A549 (cell line): ENCODE measurements around the gene DLG2. TPM values are rescaled to one million over a fixed set of nuclear protein-coding genes. Genes with fewer than 3 reads are reported as not detected.

Source experiments
- ATAC-seq, 2 experiments: fragments of 200-7000 bp in 1 of 2; fragments of >200 bp in 1 of 2; cut with Nextera tagmentation in 1 of 2; cut with Tn5 transposase in 1 of 2; 3 replicates each; pipeline versions ENCODE4 v1.8.0 to v1.9.1; 2018 to 2020; ENCODE audit warnings: mild to moderate bottlenecking in 1 of 2, moderate library complexity in 1 of 2
- CTCF ChIA-PET: fragments of 300-600 bp; sonication (Branson Sonifier 250); formaldehyde crosslinking; extraction: SDS; loops from one replicate; lab custom pipeline; 2021; ENCODE audit warnings: antibody characterized with exemption, inconsistent platforms; lab: Yijun Ruan, JAX
- POLR2A ChIA-PET: fragments of 350-600 bp; formaldehyde crosslinking; extraction: SDS; loops from one replicate; lab custom pipeline; 2021; ENCODE audit warnings: antibody characterized with exemption, inconsistent platforms; lab: Yijun Ruan, JAX
- DNase-seq, 2 experiments: peaks; one replicate each; pipeline versions ENCODE4 v3.0.0 to v3.0.0-alpha.2; 2011 to 2016; ENCODE audit warnings: low read depth in 1 of 2, low spot score in 1 of 2
- FAIRE-seq: peaks from 2 replicates; lab custom pipeline; 2011; peaks lifted over from hg19 to GRCh38; lab: Jason Lieb, UNC
- H3K27ac ChIP-seq, 2 experiments: fragments of >200 bp; sonication (Bioruptor Twin); formaldehyde crosslinking; 3 replicates each; pipeline ENCODE4 v1.5.1; 2016 to 2017
- H3K4me1 ChIP-seq: fragments of >200 bp; sonication (Bioruptor Twin); formaldehyde crosslinking; 3 replicates; pipeline ENCODE4 v1.6.1; 2016
- H3K4me2 ChIP-seq: fragments of >200 bp; sonication (Bioruptor Twin); formaldehyde crosslinking; 3 replicates; pipeline ENCODE4 v1.6.1; 2016
- H3K4me3 ChIP-seq: fragments of >200 bp; sonication (Bioruptor Twin); formaldehyde crosslinking; 3 replicates; pipeline ENCODE4 v1.5.1; 2016
- H3K9me3 ChIP-seq: fragments of >200 bp; sonication (Bioruptor Twin); formaldehyde crosslinking; 3 replicates; pipeline ENCODE4 v1.6.1; 2016
- BHLHE40 ChIP-seq: IDR thresholded peaks from 2 replicates; pipeline ENCODE4 v1.6.1; 2012; ENCODE audit warnings: low read depth, low read length, inconsistent platforms
- CBX8 ChIP-seq: fragments of 200-600 bp; sonication (generic); IDR thresholded peaks from 2 replicates; pipeline ENCODE4 v1.6.1; 2016
- CHD4 ChIP-seq: fragments of 200-600 bp; sonication (generic); IDR thresholded peaks from 2 replicates; pipeline ENCODE4 v1.6.1; 2016; ENCODE audit warnings: antibody characterized with exemption, mild to moderate bottlenecking, borderline replicate concordance
- GATA3 ChIP-seq: IDR thresholded peaks from 2 replicates; pipeline ENCODE4 v1.6.1; 2012; ENCODE audit warnings: borderline replicate concordance
- HEYL ChIP-seq: fragments of 250-450 bp; sonication (Bioruptor Pico); IDR thresholded peaks from 2 replicates; pipeline ENCODE4 v1.8.0; 2021; ENCODE audit warnings: mild to moderate bottlenecking, moderate library complexity
- HOXB5 ChIP-seq: fragments of 250-450 bp; sonication (Bioruptor Pico); IDR thresholded peaks from 2 replicates; pipeline ENCODE4 v1.5.0; 2020; ENCODE audit warnings: mild to moderate bottlenecking, moderate library complexity
- JUN ChIP-seq, 2 experiments: fragments of >200 bp; sonication (Bioruptor Twin); formaldehyde crosslinking; IDR thresholded peaks; 2 replicates in 1 of 2; 3 replicates in 1 of 2; pipeline ENCODE4 v1.6.1; 2016 to 2017
- MAZ ChIP-seq: fragments of 150-350 bp; IDR thresholded peaks from 2 replicates; pipeline ENCODE4 v1.6.1; 2014; ENCODE audit warnings: antibody characterized with exemption, low read depth, low read length, borderline replicate concordance
- MYC ChIP-seq: IDR thresholded peaks from 2 replicates; pipeline ENCODE4 v1.6.1; 2012; ENCODE audit warnings: mild to moderate bottlenecking, inconsistent platforms, low read length, improper control_type of control experiment, borderline replicate concordance
- NFE2L2 ChIP-seq: fragments of 150-350 bp; conservative IDR thresholded peaks from 2 replicates; pipeline ENCODE4 v1.6.1; 2014; ENCODE audit warnings: low read length
- NR3C1 ChIP-seq: fragments of >200 bp; sonication (Bioruptor Twin); formaldehyde crosslinking; IDR thresholded peaks from 3 replicates; pipeline ENCODE4 v1.6.1; 2017
- PHF8 ChIP-seq: fragments of 200-600 bp; sonication (generic); IDR thresholded peaks from 2 replicates; pipeline ENCODE4 v1.6.1; 2016; ENCODE audit warnings: low read depth, mild to moderate bottlenecking, antibody characterized with exemption, moderate library complexity, borderline replicate concordance
- POLR2A ChIP-seq: IDR thresholded peaks from 2 replicates; pipeline ENCODE4 v1.6.1; 2012; ENCODE audit warnings: mild to moderate bottlenecking, low read length
- POLR2AphosphoS2 ChIP-seq: conservative IDR thresholded peaks from 2 replicates; pipeline ENCODE4 v1.6.1; 2012; ENCODE audit warnings: low read length, improper control_type of control experiment, inconsistent platforms
- RAD21 ChIP-seq, 2 experiments: fragments of >200 bp in 1 of 2; sonication (Bioruptor Twin) in 1 of 2; formaldehyde crosslinking in 1 of 2; IDR thresholded peaks in 1 of 2; conservative IDR thresholded peaks in 1 of 2; 2 replicates in 1 of 2; 3 replicates in 1 of 2; pipeline ENCODE4 v1.6.1; 2012 to 2018; ENCODE audit warnings: inconsistent platforms in 1 of 2
- RARB ChIP-seq: fragments of 250-450 bp; sonication (Bioruptor Pico); IDR thresholded peaks from 2 replicates; pipeline ENCODE4 v1.8.0; 2021; ENCODE audit warnings: mild to moderate bottlenecking, moderate library complexity
- RNF2 ChIP-seq: fragments of 200-600 bp; sonication (generic); IDR thresholded peaks from 2 replicates; pipeline ENCODE4 v1.6.1; 2016; ENCODE audit warnings: low read depth, mild to moderate bottlenecking, antibody characterized with exemption, moderate library complexity, borderline replicate concordance
- SMC3 ChIP-seq: fragments of >200 bp; sonication (Bioruptor Twin); formaldehyde crosslinking; IDR thresholded peaks from 3 replicates; pipeline ENCODE4 v1.6.1; 2018; ENCODE audit warnings: inconsistent platforms
- TFCP2L1 ChIP-seq: fragments of 250-450 bp; sonication (Bioruptor Pico); IDR thresholded peaks from 2 replicates; pipeline ENCODE4 v1.5.0; 2021; ENCODE audit warnings: mild to moderate bottlenecking
- ZC3H11A ChIP-seq: fragments of 450-650 bp; IDR thresholded peaks from 2 replicates; pipeline ENCODE4 v1.6.1; 2014; ENCODE audit warnings: antibody characterized with exemption, mild to moderate bottlenecking
- WGBS: methylation state at CpG from one replicate; pipeline ENCODE4 v1.1.6; 2017; ENCODE audit errors: missing lambda C conversion rate; 5-methylcytosine and 5-hydroxymethylcytosine counted together
- polyA plus RNA-seq, 4 experiments: library from polyadenylated mRNA; depleted of rRNA in 3 of 4; stranded (reverse); fragments of >200 nt; fragmentation: RNase III in 1 of 4; extraction: RNeasy Plus Mini Kit Qiagen cat#74134 plus additional on column Dnase treatment in 1 of 4; gene quantifications; 2 replicates in 3 of 4; 3 replicates in 1 of 4; pipeline ENCODE4 v1.2.3, GENCODE V29; 2011 to 2017
- TF ChIP-seq, protein P1 (sequence below): fragments of 200-600 bp; sonication (generic); IDR thresholded peaks from 2 replicates; pipeline ENCODE4 v1.6.1; 2016; ENCODE audit warnings: antibody characterized with exemption, mild to moderate bottlenecking, moderate library complexity
- TF ChIP-seq, protein P2 (sequence below): IDR thresholded peaks from 2 replicates; pipeline ENCODE4 v1.6.1; 2012; ENCODE audit warnings: low read depth, borderline replicate concordance
- TF ChIP-seq, protein P3 (sequence below): IDR thresholded peaks from 2 replicates; pipeline ENCODE4 v1.6.1; 2012
- TF ChIP-seq, protein P4 (sequence below): fragments of >200 bp; sonication (Bioruptor Twin); formaldehyde crosslinking; IDR thresholded peaks from 3 replicates; pipeline ENCODE4 v1.6.1; 2016
- TF ChIP-seq, protein P5 (sequence below): fragments of >200 bp; sonication (Bioruptor Twin); formaldehyde crosslinking; IDR thresholded peaks from 3 replicates; pipeline ENCODE4 v1.5.1; 2016
- TF ChIP-seq, protein P6 (sequence below): fragments of 250-450 bp; sonication (Bioruptor Pico); IDR thresholded peaks from 2 replicates; pipeline ENCODE4 v1.5.0; 2020; ENCODE audit warnings: low read depth, mild to moderate bottlenecking, moderate library complexity
- TF ChIP-seq, protein P7 (sequence below): fragments of >200 bp; sonication (Bioruptor Twin); formaldehyde crosslinking; IDR thresholded peaks from 2 replicates; pipeline ENCODE4 v1.6.1; 2016
- TF ChIP-seq, protein P8 (sequence below): fragments of 150-350 bp; IDR thresholded peaks from 2 replicates; pipeline ENCODE4 v1.6.1; 2014; ENCODE audit warnings: low read depth, mild to moderate bottlenecking, low read length

The DLG2 gene
- polyA plus RNA-seq, 2 of the 4 experiments (the other 2 are of a cell fraction): 0.26 to 0.79 TPM

DNA sequence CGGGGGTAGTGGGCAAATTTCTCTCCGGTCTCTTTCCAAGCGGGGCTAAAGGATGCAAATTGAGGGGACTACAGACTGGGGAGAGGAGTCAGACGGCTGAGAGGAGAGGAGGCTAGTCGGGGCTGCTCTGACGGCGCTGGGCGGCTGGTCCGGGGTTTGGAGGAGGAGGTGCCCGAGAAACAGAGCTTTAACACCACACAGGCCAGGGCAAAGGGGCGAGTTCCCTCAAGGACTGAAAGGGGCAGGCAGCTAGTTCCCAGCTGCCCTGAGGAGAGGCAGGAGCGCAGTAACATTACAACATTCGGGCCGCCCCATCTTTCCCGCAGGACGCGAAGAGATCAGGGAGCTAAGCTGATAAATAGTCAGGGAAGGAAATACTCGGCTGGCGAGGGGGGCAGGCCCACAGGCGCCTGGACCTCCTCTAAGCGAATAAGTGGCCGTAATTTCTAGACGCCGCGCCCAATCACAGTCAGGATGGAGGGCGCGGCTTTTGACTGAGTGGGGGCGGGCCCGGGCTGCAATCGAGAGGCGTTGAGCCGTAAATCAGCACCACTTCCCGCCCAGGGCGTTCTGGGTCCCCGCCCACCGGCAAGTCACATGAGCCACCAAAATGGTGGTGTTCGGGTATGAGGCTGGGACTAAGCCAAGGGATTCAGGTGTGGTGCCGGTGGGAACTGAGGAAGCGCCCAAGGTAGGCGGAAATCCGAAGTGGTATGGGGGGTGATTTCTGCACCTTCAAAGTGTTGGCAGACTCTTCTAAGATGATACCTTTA, 1.0 kb upstream of the DLG2 start, which contains the start of gene TMEM126B (continued):
- TF ChIP-seq, protein P1, sequence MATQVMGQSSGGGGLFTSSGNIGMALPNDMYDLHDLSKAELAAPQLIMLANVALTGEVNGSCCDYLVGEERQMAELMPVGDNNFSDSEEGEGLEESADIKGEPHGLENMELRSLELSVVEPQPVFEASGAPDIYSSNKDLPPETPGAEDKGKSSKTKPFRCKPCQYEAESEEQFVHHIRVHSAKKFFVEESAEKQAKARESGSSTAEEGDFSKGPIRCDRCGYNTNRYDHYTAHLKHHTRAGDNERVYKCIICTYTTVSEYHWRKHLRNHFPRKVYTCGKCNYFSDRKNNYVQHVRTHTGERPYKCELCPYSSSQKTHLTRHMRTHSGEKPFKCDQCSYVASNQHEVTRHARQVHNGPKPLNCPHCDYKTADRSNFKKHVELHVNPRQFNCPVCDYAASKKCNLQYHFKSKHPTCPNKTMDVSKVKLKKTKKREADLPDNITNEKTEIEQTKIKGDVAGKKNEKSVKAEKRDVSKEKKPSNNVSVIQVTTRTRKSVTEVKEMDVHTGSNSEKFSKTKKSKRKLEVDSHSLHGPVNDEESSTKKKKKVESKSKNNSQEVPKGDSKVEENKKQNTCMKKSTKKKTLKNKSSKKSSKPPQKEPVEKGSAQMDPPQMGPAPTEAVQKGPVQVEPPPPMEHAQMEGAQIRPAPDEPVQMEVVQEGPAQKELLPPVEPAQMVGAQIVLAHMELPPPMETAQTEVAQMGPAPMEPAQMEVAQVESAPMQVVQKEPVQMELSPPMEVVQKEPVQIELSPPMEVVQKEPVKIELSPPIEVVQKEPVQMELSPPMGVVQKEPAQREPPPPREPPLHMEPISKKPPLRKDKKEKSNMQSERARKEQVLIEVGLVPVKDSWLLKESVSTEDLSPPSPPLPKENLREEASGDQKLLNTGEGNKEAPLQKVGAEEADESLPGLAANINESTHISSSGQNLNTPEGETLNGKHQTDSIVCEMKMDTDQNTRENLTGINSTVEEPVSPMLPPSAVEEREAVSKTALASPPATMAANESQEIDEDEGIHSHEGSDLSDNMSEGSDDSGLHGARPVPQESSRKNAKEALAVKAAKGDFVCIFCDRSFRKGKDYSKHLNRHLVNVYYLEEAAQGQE: no peak
- TF ChIP-seq POLR2A (peak; percentile 87), HOXB5 (no peak), MAZ (peak; percentile 68; the same call in 1 of the 2 replicates), NFE2L2 (no peak), HEYL (CRISPR knock-in tag) (no peak), ZC3H11A (no peak), SMC3 (no peak), MYC (no peak; the same call in 1 of the 2 replicates), PHF8 (peak; percentile 64; the same call in 1 of the 2 replicates), RARB (no peak)
- TF ChIP-seq, protein P2, sequence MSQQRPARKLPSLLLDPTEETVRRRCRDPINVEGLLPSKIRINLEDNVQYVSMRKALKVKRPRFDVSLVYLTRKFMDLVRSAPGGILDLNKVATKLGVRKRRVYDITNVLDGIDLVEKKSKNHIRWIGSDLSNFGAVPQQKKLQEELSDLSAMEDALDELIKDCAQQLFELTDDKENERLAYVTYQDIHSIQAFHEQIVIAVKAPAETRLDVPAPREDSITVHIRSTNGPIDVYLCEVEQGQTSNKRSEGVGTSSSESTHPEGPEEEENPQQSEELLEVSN: 0 out of 2 replicates have a peak, but pooled peaks have one; percentile 30
- TF ChIP-seq, protein P3, sequence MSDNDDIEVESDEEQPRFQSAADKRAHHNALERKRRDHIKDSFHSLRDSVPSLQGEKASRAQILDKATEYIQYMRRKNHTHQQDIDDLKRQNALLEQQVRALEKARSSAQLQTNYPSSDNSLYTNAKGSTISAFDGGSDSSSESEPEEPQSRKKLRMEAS: peak; percentile 69
- TF ChIP-seq, protein P4, sequence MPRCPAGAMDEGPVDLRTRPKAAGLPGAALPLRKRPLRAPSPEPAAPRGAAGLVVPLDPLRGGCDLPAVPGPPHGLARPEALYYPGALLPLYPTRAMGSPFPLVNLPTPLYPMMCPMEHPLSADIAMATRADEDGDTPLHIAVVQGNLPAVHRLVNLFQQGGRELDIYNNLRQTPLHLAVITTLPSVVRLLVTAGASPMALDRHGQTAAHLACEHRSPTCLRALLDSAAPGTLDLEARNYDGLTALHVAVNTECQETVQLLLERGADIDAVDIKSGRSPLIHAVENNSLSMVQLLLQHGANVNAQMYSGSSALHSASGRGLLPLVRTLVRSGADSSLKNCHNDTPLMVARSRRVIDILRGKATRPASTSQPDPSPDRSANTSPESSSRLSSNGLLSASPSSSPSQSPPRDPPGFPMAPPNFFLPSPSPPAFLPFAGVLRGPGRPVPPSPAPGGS: peak; percentile 81; the same call in 2 of the 3 replicates

DNA sequence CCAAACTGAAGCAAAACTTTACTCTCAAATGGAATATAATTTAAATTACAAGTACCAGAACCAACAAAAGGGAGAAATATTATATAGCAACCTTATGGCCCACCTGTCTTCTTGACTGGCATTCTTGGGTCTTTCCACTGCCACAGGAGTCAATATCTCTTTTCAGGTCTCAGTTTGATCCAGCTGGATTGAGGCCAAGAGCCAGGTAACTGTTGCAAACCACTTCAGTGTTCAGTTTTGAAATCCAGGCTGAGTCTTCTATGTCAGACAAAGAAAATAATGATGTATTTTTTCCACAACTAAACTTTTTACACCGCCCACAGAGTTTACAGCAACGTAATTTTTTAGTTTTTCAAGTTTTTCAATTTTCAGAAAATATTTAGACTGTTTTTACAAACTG, 648 bp downstream of the DLG2 start:
- ChIA-PET POLR2A (interaction anchor here (2.6 to 5.0 kb wide), 2 partner anchors 21 to 38 kb away, joined by 18 to 30 read pairs; partner anchors contain the start of genes CREBZF and TMEM126A), CTCF (interaction anchor here (0.7 to 1.6 kb wide), 3 partner anchors 11 to 228 kb away, joined by 3 to 4 read pairs (median 4); partner anchors contain the start of gene CCDC83)
- Histone ChIP-seq H3K9me3 (no peaks in the 10 kb centered on the region), H3K27ac (no peak overlapping the region), H3K4me3 (no peak overlapping the region), H3K4me2 (peak overlapping the region; percentile 96), H3K4me1 (peaks cover 14% of the 10 kb centered on the region)
- ATAC-seq: no peak
- 93% methylated on average over 2 of the region's 2 CpGs for WGBS
- no peak for FAIRE-seq
- DNase-seq: no peak
- TF ChIP-seq MYC: no peak
- no peak for TF ChIP-seq BHLHE40
- TF ChIP-seq, protein P5, sequence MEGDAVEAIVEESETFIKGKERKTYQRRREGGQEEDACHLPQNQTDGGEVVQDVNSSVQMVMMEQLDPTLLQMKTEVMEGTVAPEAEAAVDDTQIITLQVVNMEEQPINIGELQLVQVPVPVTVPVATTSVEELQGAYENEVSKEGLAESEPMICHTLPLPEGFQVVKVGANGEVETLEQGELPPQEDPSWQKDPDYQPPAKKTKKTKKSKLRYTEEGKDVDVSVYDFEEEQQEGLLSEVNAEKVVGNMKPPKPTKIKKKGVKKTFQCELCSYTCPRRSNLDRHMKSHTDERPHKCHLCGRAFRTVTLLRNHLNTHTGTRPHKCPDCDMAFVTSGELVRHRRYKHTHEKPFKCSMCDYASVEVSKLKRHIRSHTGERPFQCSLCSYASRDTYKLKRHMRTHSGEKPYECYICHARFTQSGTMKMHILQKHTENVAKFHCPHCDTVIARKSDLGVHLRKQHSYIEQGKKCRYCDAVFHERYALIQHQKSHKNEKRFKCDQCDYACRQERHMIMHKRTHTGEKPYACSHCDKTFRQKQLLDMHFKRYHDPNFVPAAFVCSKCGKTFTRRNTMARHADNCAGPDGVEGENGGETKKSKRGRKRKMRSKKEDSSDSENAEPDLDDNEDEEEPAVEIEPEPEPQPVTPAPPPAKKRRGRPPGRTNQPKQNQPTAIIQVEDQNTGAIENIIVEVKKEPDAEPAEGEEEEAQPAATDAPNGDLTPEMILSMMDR: no peak
- TF ChIP-seq POLR2AphosphoS2: no peak
- TF ChIP-seq, protein P6, sequence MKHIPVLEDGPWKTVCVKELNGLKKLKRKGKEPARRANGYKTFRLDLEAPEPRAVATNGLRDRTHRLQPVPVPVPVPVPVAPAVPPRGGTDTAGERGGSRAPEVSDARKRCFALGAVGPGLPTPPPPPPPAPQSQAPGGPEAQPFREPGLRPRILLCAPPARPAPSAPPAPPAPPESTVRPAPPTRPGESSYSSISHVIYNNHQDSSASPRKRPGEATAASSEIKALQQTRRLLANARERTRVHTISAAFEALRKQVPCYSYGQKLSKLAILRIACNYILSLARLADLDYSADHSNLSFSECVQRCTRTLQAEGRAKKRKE (CRISPR knock-in tag): no peak
- no peak for TF ChIP-seq RAD21 (conservative IDR thresholded peaks at IDR 0.05 in 1 of 2, IDR thresholded peaks at IDR 0.05 in 1 of 2)
- TF ChIP-seq SMC3: no peak
- TF ChIP-seq NR3C1: no peak
- TF ChIP-seq GATA3: no peak
- TF ChIP-seq CHD4: no peak
- TF ChIP-seq, protein P7, sequence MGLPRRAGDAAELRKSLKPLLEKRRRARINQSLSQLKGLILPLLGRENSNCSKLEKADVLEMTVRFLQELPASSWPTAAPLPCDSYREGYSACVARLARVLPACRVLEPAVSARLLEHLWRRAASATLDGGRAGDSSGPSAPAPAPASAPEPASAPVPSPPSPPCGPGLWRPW: no peak
- no peak for TF ChIP-seq CBX8
- TF ChIP-seq HEYL (CRISPR knock-in tag): no peak
- TF ChIP-seq, protein P8, sequence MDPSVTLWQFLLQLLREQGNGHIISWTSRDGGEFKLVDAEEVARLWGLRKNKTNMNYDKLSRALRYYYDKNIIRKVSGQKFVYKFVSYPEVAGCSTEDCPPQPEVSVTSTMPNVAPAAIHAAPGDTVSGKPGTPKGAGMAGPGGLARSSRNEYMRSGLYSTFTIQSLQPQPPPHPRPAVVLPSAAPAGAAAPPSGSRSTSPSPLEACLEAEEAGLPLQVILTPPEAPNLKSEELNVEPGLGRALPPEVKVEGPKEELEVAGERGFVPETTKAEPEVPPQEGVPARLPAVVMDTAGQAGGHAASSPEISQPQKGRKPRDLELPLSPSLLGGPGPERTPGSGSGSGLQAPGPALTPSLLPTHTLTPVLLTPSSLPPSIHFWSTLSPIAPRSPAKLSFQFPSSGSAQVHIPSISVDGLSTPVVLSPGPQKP: no peak
- no peak for TF ChIP-seq TFCP2L1
- TF ChIP-seq JUN (IDR thresholded peaks at IDR 0.05): no peak
- TF ChIP-seq RNF2: no peak
